Activated CD8-positive, alpha-beta memory T cell treated with anti-CD3 and anti-CD28 coated beads, Interleukin-2, amount 50 U/mL, for 48 hours (primary cell): ENCODE data around the gene ELF4.
A peak's percentile ranks its signal among the peaks of the same experiment; 100 is the strongest.

Source experiments
- DNase-seq: peaks from one replicate; pipeline ENCODE4 v3.0.0-alpha.2; 2020

ELF4 gene

GRCh38 chrX:130083107-130083490, 27.2 kb downstream of the ELF4 start:
- DNase-seq: no peak

DNA sequence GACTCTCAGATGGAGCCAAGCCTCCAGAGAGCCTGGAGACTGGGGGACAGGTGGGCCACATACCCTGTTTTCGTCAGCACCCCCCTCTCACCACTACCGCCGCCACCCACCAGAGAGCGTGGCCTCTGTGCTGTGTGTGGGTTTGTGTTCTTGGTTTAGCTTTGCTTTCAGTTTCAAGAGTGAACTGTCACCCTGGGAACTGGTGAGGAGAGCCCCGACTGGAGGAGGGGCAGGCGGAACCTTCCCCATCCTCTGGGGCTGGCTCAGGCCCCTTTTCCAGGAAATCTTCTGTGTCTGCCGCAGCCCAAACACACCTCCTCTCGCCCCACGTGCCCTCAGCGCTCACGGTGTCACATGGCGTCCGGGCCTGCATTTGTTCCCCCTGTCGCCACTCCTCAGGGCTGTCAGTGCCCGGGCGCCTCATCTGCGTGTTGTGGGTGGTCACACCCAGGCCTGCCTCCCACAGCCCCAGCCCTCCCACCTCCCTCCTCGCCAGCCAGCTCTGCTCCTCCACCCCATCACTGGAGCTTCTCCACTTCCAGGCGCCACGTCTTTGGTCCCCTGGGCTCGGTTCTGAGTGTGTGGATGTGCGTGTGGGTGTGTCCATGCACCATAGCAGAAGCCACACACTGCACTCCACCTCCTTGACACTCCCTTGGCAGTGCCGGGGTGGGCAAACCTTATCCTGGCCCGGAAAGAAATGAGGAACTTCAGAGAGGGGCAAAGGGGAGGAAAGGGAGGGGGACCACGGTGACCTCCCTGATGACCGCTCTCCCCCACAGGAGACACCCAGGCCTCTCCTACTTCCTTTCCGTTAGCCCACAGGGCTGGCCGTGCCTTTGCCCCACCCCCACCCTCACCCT, 27.8 kb downstream of the ELF4 start:
- peak; percentile 78 for DNase-seq

- no peak for DNase-seq
Observed at GRCh38 chrX:130081421-130082045, 28.8 kb downstream of the ELF4 start.

DNA sequence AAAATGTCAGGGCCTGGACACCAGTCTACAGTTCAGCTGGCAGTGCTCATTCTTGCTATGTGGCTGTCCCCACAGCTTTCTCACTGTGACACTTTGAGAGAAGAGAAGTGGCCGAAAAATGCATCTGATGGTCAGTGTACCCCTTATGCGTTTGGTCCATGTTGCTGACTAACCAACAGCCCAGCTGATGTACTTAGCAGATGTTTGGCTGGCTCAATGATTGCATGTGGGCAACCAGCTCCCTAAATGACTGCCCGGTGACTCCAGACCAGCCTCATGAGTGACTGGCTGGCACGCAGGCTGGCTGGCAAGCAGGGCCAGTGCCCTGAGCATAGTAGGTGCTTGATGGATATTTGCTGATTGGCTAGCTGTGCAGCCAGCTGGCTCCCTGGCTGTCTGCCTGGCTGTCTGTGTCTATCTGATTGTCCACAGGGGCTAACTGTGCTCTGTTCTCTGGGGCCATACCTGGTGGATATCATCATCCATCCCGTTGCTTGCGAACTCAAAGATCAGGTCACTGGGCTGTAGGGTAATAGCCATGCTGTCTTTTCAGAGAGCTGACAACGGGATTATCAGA, 29.4 kb downstream of the ELF4 start:
- DNase-seq: no peak

DNA sequence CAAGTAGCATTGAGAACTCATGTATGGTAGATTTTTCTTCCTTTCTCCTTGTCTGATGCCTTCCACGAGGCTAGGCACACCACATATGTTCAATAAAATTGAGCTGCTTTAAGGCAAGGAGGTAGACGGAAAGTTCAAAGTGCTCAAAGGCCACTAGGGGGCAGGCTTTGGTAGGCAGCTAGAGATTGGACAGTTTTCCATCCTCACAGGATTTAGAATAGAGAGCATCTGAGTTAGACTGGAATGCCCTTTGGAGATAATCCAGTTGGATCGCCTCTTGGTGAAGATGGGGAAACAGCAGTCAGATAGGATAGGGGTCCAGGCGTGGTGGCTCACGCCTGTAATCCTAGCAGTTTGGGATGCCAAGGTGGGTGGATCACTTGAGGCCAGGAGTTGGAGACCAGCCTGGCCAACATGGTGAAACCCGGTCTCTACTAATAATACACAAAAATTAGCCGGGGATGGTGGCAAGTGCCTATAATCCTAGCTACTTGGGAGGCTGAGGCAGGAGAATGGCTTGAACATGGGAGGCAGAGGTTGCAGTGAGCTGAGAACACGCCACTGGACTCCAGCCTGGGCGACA, 30.4 kb downstream of the ELF4 start:
- DNase-seq: peak; percentile 64

GRCh38 chrX:130075777-130076176, 34.5 kb downstream of the ELF4 start:
- DNase-seq: no peak

GRCh38 chrX:130072345-130072740, 38.0 kb downstream of the ELF4 start:
- no peak for DNase-seq

GRCh38 chrX:130071611-130072344, 38.5 kb downstream of the ELF4 start:
- DNase-seq: no peak

GRCh38 chrX:130066975-130067615, 43.2 kb downstream of the ELF4 start:
- DNase-seq: no peak

GRCh38 chrX:130060122-130061069, 49.9 kb downstream of the ELF4 start:
- peak; percentile 98 for DNase-seq

GRCh38 chrX:130058652-130059051, 51.6 kb downstream of the ELF4 start:
- DNase-seq: no peak

- no peak for DNase-seq
Observed at GRCh38 chrX:130057209-130057608, 53.1 kb downstream of the ELF4 start.

DNA sequence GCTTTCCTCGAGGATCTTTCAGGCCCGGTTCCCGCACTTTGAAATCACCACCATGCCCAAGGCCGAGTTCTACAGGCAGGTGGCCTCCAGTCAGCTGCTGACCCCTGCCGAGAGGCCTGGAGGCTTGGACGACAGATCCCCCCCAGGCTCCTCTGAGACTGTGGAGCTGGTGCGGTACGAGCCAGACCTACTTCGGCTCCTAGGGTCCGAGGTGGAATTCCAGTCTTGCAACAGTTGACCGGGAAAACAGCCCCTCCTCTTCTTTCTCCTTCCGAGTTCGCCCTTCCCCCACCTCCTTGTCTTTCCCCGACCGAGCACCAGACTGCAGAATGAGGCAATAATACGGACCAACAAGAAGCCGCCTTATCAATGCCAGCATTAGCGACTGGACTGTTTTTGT, 54.4 kb downstream of the ELF4 start:
- DNase-seq: no peak

DNA sequence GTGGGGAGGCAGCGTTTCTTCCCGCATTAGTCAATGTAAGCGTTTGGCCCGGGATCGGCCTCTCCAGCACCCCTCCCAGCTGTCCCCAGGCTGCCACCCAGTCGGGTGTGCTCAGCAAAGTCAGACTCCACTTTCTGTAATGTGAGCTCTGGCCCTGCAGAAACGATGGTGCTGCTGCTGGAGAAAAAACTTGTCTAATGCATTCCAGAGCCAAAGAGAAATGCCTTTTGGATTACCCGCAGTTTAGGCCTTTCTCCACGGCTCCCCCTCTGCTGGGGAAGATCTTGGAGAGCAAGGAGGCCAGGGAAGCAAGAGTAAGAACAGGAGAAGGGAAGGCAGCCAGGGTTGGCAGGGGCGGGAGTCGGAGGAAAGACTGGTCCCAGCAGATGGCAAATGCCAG, 55.2 kb downstream of the ELF4 start:
- no peak for DNase-seq

DNA sequence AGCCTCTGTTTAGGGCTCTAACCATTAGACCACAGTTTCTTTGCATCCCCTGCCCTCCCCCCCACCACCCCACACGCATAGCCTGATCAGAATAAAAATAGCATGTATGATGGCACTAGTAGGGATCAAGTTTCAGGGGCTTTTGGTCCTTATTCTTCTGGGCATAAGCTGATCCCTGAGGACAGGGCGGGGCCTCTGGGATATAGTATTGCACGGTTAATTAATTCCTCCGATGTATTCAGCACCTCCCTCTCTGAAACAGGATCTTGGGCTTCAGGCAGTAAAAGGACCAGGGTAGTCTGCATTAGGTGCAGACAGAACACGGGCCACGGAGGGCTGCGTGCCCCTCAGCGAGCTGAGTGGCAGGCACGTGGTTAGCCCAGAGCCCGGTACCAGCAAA, 57.1 kb downstream of the ELF4 start:
- DNase-seq: no peak

DNA sequence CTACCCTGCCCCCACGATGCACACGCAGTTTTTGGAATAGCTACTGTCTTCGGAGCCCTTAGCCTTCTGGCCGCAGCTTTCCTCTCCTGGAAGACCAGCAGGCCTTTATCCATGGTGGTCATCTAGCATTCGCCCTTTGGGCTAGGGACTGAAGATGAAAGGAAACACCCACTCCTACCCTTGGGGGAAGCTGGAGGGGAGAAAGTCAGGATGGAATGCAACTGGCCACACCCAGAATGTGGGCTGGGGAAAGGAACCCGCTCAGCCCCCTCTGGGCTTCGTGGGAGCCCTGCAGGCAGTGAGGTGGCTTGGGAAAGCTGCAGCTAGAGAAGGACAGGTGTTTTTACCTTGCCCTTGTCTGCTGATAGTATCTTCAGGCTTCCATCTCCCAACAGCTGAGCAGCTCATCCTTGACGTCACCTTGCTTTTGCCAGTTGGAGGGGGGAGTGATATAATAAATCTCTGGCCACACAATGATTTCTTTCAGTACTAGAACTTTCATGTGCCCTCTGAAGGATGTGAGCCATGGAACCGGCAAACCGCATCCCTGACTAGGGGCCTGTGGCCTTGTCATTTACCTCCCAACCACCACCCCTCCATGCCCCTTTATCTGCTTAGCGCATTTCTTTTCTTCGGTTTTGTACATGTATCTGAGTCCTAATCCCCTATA, 59.0 kb downstream of the ELF4 start:
- DNase-seq: no peak

GRCh38 chrX:130049821-130050220, 60.5 kb downstream of the ELF4 start:
- DNase-seq: no peak

DNA sequence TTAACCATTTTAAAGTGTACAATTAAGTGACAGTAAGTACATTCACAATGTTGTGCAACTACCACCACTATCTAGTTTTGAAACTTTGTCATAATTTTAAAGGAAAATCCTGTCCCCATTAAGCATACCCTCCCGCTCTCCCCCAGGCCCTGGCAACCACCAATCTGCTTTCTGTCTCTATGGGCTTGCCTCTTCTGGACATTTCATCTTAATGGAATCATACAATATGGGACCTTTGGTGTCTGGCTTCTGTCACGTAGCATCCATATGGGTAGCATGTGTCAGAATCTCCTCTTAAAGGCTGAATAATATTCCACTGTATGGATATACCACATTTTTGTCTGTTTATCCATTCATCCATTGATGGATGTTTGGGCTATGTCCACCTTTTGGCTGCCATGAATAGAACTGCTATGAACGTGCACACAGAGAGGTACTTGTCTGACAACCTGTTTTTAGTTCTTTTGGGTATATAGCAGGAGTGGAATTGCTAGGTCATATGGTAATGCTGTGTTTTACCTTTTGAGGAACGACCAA, 61.5 kb downstream of the ELF4 start:
- no peak for DNase-seq

- no peak for DNase-seq
Observed at GRCh38 chrX:130047416-130047815, 62.9 kb downstream of the ELF4 start.

GRCh38 chrX:130039847-130040246, 70.5 kb downstream of the ELF4 start:
- no peak for DNase-seq

DNA sequence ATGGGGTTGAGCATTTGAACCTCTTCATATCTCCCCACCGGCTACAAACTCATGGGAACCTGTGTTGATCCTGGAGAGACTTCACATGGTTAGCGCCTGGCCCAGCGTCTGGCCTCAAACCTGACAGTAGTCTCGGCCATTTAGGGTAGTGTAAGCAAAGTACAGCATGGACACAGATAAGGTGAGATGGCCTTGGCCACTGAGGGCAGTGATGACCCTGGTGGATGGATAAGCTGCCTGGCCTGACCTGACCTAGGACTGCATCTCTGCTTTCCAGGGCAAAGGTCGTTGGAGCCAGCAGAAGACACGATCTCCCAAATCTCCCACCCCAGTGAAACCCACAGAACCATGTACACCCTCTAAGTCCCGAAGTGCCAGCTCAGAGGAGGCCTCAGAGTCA, 76.1 kb downstream of the ELF4 start:
- no peak for DNase-seq
